ENCODE results near the gene PAPOLG. TPM values are rescaled to one million over a fixed set of nuclear protein-coding genes. Genes with fewer than 3 reads are reported as not detected.

PAPOLG gene
- total and polyA plus RNA-seq, 2 of the 4 experiments (the other 2 are of a cell fraction): 3.5 to 12.4 TPM

- ATAC-seq (ENCODE audit: low read depth) (no peak), DNase-seq (no peak)
- H4K20me1 ChIP-seq (ENCODE audit: insufficient read depth, low read length): no peaks in the 10 kb centered on the region
- WGBS, 2 experiments (ENCODE audit: extremely low coverage in 2 of 2, insufficient read length in 1 of 2): 52% methylated on average over 2 of the region's 14 CpGs; no CpG with 5 or more reads in 1 of the 2 experiments
- no peak overlapping the region for H2AFZ ChIP-seq (replicated peaks; ENCODE audit: low read length, poor library complexity)
- H3K56ac ChIP-seq (ENCODE audit: extremely low read depth, insufficient read depth, low read length): no peak overlapping the region
- ChIA-PET CTCF (no interaction called here), POLR2A (ENCODE audit: unreplicated experiment) (no interaction called here)
- H3K36me3 ChIP-seq (ENCODE audit: control insufficient read depth, insufficient read depth, low read length): no peaks in the 10 kb centered on the region
- no peaks in the 10 kb centered on the region for H3K79me1 ChIP-seq (ENCODE audit: low read depth in 1 of 2, low read length in 2 of 2)
- no peak overlapping the region for H2AK9ac ChIP-seq (replicated peaks; ENCODE audit: low read depth, low read length, poor library complexity)
- no peak overlapping the region for H3K23ac ChIP-seq (ENCODE audit: low read depth, low read length)
- H3K4ac ChIP-seq (ENCODE audit: low read depth, low read length): no peak overlapping the region
- no peak overlapping the region for H3K9ac ChIP-seq (ENCODE audit: low read depth, low read length)
- no peak overlapping the region for H2BK15ac ChIP-seq (ENCODE audit: low read depth, low read length)
- no peak overlapping the region for H2BK5ac ChIP-seq (ENCODE audit: low read depth, low read length, poor library complexity, severe bottlenecking)
- 0 out of 2 replicates have a peak, but pooled peaks cover 1% of the 10 kb centered on the region for H3K9me3 ChIP-seq (ENCODE audit: control insufficient read depth, insufficient read depth, low read length)
- H3K4me3 ChIP-seq (ENCODE audit: insufficient read depth, low read depth, low read length): no peak overlapping the region
- H4K8ac ChIP-seq (ENCODE audit: low read depth in 2 of 2, low read length in 2 of 2): no peak overlapping the region
- intact Hi-C loops (cut with micrococcal nuclease): no loop called here
- H3K14ac ChIP-seq (replicated peaks; ENCODE audit: low read depth, low read length): no peak overlapping the region
- no TSS peak for BruUV-seq (replicated peaks)
- in situ Hi-C loops (cut with MboI; ENCODE audit: low sequenced_read_pairs): no loop called here
- H3K4me2 ChIP-seq (ENCODE audit: low read depth, low read length): no peak overlapping the region
- no peak overlapping the region for H3K27ac ChIP-seq (ENCODE audit: insufficient read depth, low read length)
- no peak overlapping the region for H4K91ac ChIP-seq (ENCODE audit: insufficient read depth, low read depth, low read length)
- no peak overlapping the region for H3K18ac ChIP-seq (ENCODE audit: low read depth, low read length)
- dilution Hi-C loops (cut with HindIII; ENCODE audit: low sequenced_read_pairs, unreplicated experiment): no loop called here
- H2BK120ac ChIP-seq (ENCODE audit: low read depth, low read length): no peak overlapping the region
- H4K5ac ChIP-seq (ENCODE audit: low read depth, low read length): no peak overlapping the region
- no peaks in the 10 kb centered on the region for H3K9me1 ChIP-seq (ENCODE audit: insufficient read depth, low read length)
- no peak overlapping the region for H2BK20ac ChIP-seq (ENCODE audit: low read depth, low read length)
- H3K4me1 ChIP-seq (ENCODE audit: control insufficient read depth, insufficient read depth, low read length): no peaks in the 10 kb centered on the region
- H3K27me3 ChIP-seq (ENCODE audit: control insufficient read depth, insufficient read depth, low read length): peaks cover 17% of the 10 kb centered on the region
- H2AK5ac ChIP-seq (ENCODE audit: low read depth, low read length): no peak overlapping the region
- TF ChIP-seq CHD1 (IDR thresholded peaks at IDR 0.05; ENCODE audit: low read depth, low read length): no peak
- TF ChIP-seq RCOR1 (IDR thresholded peaks at IDR 0.05; ENCODE audit: insufficient replicate concordance, low read length): no peak
- no peak for TF ChIP-seq MAZ (IDR thresholded peaks at IDR 0.05; ENCODE audit: borderline replicate concordance, low read depth, low read length)
- no peak for TF ChIP-seq MAFK (IDR thresholded peaks at IDR 0.05; ENCODE audit: low read depth, low read length)
- TF ChIP-seq ELK1 (IDR thresholded peaks at IDR 0.05; ENCODE audit: borderline replicate concordance, low read depth, low read length): no peak
- no peak for TF ChIP-seq RAD21 (IDR thresholded peaks at IDR 0.05; ENCODE audit: low read length)
- no peak for TF ChIP-seq BHLHE40 (IDR thresholded peaks at IDR 0.05; ENCODE audit: low read depth, low read length)
- TF ChIP-seq RFX5 (IDR thresholded peaks at IDR 0.05; ENCODE audit: low read depth, low read length): no peak
- no peak for TF ChIP-seq CTCF (conservative IDR thresholded peaks at IDR 0.05; ENCODE audit: low read depth, low read length)
- no peak for TF ChIP-seq SMC3 (IDR thresholded peaks at IDR 0.05; ENCODE audit: low read depth, low read length)
- no peak for TF ChIP-seq MXI1 (IDR thresholded peaks at IDR 0.05; ENCODE audit: borderline replicate concordance, low read depth, low read length)
- TF ChIP-seq POLR2A (IDR thresholded peaks at IDR 0.05; ENCODE audit: low read depth, low read length): no peak
- TF ChIP-seq CEBPB (IDR thresholded peaks at IDR 0.05; ENCODE audit: low read depth, low read length): no peak
- TF ChIP-seq, protein P1, sequence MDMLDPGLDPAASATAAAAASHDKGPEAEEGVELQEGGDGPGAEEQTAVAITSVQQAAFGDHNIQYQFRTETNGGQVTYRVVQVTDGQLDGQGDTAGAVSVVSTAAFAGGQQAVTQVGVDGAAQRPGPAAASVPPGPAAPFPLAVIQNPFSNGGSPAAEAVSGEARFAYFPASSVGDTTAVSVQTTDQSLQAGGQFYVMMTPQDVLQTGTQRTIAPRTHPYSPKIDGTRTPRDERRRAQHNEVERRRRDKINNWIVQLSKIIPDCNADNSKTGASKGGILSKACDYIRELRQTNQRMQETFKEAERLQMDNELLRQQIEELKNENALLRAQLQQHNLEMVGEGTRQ (IDR thresholded peaks at IDR 0.05; ENCODE audit: low read depth, low read length): no peak
- TF ChIP-seq NFE2L2 (IDR thresholded peaks at IDR 0.05; ENCODE audit: low read depth, low read length): no peak
Observed at GRCh38 chr2:60811491-60812375, 55.7 kb downstream of the PAPOLG start.
